HG03442 (cell line): ENCODE results near the gene TAS2R46.
"Not testable (repeated sequence)": the region's sequence is repeated elsewhere in the genome, so short reads cannot be mapped to it uniquely, and the experiment has no call there.

Experiments used
- ATAC-seq: cut with Tn5 transposase; IDR thresholded peaks from one replicate; pipeline ENCODE4 v1.9.1; 2021; ENCODE audit warnings: mild to moderate bottlenecking, moderate library complexity; ENCODE audit not compliant: unreplicated experiment

The TAS2R46 gene

GRCh38 chr12:11062194-11062593 is at the start of gene TAS2R46:
TAS2R46 (minus strand) TSS chr12:11062294; CDS start chr12:11062294, 0 bp downstream.
- not testable (repeated sequence) for ATAC-seq

- not testable (repeated sequence) for ATAC-seq
Measured at GRCh38 chr12:11111213-11111612, 49.1 kb upstream of the TAS2R46 start.

DNA sequence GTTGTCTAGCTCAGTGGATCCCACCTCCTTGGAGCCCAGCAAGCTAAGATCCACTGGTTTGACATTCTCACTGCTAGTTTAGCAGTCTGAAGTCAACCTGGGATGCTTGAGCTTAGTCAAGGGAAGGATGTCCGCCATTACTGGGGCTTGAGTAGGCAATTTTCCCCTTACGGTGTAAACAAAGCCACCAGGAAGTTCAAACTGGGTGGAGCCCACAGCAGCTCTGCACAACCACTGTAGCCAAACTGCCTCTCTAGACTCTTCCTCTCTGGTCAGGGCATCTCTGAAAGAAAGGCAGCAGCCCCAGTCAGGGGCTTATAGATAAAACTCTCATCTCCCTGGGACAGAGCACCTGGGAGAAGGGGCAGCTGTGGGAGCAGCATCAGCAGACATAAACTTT is 46.8 kb upstream of the TAS2R46 start:
- ATAC-seq, result no peak

DNA sequence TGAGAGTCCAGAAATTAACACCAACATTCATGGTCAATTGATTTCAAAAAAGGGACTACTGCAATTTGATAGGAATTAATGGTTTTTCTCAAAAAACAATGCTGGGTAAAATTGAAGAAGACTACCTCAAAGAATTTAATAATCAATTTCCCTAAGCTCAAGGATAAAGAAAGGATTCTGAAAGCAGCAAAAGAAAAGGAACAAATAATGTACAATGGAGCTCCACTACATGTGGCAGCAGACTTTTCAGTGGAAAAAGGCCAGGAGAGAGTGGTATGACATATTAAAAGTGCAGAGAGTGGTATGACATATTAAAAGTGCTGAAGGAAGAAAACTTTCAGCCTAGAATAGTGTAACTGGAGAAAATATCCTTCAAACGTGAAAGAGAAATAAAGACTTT is 45.6 kb upstream of the TAS2R46 start:
- no peak for ATAC-seq

DNA sequence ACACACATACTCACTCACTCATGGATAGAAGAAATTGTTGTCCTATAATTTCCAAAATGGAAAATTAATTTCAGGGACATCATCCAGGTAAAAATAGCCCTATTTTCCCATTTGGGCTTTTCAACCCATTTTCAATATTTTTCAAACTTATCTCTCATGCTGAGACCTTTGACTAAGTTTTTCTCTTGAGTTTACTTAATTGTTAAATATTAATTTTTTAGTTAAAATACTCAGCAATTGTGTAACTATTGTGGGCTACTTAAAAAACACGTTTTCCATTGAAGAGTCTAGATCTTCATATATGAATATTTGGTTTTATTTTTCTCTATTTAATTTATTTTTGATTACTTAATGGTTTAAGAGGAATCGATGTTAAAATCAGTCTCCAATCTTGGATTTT is 44.2 kb upstream of the TAS2R46 start:
- ATAC-seq, result no peak

GRCh38 chr12:11105546-11105945 is 43.5 kb upstream of the TAS2R46 start:
- no peak for ATAC-seq

DNA sequence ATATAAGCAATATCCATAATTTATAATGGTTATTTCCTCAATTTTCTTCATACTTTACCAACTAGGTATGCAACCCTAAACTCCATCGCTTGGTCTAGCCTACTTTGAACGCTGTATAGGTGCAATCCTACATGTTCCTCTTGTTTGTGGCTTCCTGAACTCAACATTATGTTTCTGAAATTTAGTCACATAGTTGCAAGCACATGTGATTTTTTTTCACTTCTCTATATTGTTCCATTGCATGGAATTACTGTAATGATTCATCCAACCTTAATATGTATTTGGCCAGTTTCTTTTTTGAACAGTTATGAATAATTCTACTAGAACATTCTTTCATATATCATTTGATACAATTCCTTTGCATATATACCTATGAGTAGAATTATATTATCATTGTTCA is 32.8 kb upstream of the TAS2R46 start:
- ATAC-seq, result not testable (repeated sequence)

DNA sequence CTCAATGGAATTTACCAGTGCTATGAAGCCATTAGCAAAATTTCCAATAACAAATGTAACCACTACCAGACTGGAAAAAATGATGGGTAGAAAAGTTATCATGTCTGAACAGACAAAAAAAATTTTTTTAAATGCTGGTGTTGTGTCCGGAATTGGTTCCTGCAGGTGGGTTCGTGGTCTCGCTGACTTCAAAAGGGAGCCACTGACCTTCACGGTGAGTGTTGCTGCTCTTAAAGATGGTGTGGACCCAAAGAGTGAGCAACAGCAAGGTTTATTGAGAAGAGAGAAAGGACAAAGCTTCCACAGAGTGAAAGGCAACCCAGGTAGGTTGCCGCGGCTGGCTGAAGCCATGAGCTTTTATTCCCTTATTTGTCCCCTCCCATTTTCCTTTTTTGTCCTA is 30.0 kb upstream of the TAS2R46 start, which contains the start of gene TAS2R43:
TAS2R43 (minus strand) TSS at position 186 of the 400 bp plus-strand sequence; CDS start at position 102, 84 bp downstream.
- ATAC-seq, result no peak

DNA sequence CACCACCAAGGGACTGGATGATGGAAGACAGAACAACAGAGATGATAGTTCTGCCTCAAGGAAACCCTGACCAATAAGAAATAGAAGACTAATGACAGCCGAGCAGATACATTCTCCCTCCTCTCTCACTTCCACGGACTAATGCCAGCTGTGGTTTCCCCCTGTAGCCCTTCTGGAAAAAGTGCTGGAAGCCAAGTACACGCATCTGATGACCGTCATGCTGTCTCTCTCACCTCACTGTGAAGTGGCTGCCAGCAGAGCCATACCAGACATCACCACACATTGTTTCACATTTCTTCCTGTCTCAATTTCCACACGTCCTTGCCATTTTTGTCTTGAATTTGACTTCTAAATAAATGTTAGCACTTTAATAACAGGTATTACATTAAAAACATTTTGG is 27.2 kb upstream of the TAS2R46 start:
- ATAC-seq, result no peak

DNA sequence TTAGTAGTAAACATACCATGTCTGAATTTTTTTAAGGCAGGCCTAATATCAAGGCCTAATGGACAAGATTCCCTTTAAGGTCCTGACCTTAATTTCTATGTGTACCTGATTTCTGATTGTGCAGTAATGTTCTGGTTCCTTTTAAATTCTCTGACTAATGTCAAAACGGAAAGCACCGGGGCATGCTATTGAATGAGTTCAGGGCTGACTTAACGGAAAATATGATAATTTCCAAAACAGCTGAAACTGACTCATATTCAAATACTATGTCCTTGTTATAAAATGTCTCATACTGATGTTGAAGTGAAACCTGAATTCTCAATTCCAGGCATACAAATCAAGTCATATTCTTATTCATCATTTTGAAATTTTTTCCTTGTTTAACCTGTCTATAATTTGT is 23.3 kb upstream of the TAS2R46 start:
- ATAC-seq, result no peak

- no peak for ATAC-seq
Measured at GRCh38 chr12:11081987-11082386, 19.9 kb upstream of the TAS2R46 start.

GRCh38 chr12:11078246-11078645 is 16.2 kb upstream of the TAS2R46 start:
- ATAC-seq, result no peak

DNA sequence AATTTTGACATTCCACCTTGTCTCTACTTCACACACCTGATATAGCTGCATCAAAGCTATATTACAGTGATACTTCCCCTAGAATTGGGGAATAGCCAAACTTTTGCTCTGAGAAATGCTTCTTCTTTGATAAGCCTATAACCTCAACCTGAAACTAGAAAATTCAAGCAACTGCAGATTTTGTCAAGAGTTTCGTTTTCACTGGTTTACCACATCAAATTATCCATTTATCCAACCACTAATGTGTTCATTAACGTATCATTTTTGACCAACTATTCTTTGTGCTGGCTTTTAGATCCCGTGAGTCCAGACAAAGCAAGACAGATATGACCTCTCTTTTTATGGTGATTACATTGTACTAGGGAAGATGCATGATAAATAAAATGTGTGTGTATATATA is 13.5 kb upstream of the TAS2R46 start:
- no peak for ATAC-seq

- no peak for ATAC-seq
Measured at GRCh38 chr12:11071414-11071813, 9.3 kb upstream of the TAS2R46 start.

DNA sequence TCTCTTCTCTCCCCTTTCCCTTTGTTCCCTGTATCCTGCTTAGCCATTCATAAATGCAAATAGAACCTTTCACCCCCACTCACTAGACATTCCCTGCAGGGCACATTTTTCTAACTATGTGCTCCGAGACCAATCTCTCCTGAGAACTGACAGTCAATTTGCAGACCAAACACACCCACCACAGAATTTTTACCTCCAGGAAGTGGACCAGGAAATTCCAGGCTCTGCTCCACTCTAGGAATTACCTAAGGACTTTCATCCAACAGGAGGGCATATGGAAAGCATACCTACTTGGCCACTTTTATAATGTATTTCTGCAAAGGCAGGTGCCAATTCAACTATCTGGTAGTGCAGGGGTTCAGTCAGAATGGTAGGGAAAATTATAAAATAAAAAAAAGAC is 8.9 kb upstream of the TAS2R46 start:
- no peak for ATAC-seq

DNA sequence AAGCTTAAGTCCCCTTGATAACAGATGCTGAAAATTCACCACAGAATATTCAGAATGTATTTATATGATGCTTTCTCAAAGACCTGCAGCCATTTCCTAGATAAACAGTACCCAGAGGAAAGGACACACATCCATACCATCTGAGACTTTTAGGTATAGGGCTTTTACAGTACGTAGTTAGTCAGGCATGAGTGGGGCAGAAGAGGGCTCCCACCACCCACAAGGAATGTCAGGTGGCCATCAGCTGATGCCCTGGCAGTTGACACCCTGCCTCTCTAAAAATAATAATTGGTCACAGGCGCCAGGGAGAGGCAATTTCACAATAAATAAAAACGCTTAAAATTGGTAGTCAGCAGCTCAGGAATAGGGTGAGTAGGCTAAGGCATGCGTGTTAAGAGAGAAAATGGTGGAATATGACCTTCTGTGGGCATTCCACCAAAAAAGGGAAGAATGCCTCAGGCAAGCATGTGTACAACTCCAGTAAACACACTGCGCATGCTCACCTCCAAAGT is 7.8 kb upstream of the TAS2R46 start:
- ATAC-seq, result no peak

DNA sequence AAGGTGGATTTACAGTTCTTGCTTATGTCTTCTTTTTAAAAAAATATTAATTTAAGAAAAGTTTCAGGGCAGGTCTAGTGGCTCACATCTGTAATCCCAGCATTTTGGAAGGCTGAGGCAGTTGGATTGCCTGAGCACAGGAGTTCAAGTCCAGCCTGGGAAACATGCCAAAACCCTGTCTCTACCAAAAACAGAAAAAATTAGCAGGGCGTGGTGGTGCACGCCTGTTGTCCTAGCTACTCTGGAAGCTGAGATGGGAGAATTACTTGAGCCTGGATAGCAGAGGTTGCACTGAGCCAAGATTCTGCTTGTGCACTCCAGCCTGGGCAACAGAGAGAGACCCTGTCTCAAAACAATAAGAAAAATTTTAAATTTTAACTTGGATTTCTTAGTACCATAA is 5.4 kb upstream of the TAS2R46 start:
- no peak for ATAC-seq

GRCh38 chr12:11059784-11060183 is 2.3 kb downstream of the TAS2R46 start:
- ATAC-seq, result no peak

DNA sequence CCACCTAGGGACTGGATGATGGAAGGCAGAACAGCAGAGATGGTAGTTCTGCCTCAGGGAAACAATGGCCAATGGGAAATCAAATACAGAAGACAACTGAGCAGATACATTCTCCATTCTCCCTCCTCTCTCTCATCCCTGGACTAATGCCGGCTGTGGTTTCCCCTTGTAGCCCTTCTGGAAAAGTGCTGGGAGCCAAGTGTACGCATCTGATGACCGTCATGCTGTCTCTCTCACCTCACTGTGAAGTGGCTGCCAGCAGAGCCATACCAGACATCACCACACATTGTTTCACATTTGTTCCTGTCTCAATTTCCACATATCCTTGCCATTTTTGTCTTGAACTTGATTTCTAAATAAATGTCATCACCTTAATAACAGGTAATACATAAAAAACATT is 3.1 kb downstream of the TAS2R46 start:
- no peak for ATAC-seq

- no peak for ATAC-seq
Measured at GRCh38 chr12:11055306-11055705, 6.8 kb downstream of the TAS2R46 start.

DNA sequence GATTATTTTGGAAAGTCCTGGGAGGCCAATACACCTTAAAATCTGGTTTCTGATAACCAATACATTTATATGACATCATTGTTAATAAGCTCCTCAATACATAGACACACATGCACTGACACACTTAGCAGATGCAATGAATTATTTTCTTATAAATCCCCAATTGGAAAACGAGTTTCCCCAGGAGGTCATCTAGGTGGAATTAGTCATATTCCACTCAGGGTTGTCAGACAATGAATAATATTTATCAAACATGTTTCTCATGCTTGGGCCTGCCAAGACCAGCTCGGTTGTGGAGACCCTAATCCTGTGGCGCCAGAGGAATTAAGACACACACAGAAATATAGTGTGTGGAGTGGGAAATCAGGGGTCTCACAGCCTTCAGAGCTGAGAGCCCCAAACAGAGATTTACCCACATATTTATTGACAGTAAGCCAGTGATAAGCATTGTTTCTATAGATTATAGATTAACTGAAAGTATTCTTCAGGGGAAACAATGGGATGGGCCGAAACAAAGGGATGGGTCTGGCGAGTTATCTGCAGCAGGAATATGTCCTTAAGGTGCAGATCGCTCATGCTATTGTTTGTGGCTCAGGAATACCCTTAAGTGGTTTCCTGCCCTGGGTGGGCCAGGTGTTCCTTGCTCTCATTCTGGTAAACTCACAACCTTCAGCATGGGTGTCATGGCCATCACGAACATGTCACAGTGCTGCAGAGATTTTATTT is 12.1 kb downstream of the TAS2R46 start:
- ATAC-seq, result not testable (repeated sequence)

- not testable (repeated sequence) for ATAC-seq
Measured at GRCh38 chr12:11041366-11041765, 20.7 kb downstream of the TAS2R46 start.

DNA sequence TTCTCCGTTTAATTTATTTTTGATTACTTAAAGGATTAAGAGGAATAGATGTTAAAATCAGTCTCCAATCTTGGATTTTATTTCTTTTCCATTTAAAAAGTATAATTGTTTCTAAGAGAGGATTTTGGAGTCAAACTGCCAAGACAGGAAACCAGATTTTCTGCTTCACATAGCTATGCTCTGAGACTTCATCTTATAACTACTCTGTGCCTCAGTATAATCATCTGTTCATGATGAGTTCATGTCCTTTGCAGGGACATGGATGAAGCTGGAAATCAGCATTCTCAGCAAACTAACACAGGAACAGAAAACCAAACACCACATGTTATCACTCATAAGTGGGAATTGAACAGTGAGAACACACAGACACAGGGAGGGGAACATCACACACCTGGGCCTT is 21.9 kb downstream of the TAS2R46 start:
- ATAC-seq, result no peak
